Vagina (tissue), 2 donors: ENCODE data around the gene GOLPH3L. TPM values are rescaled to one million over a fixed set of nuclear protein-coding genes. Genes with fewer than 3 reads are reported as not detected.
"Not testable (repeated sequence)": the region's sequence is repeated elsewhere in the genome, so short reads cannot be mapped to it uniquely, and the experiment has no call there.

Experiments
- DNase-seq, 2 donors: peaks; one replicate each; pipeline ENCODE4 v3.0.0-alpha.2; 2017; ENCODE audit errors: extremely low spot score in 2 of 2
- H3K27ac ChIP-seq: fragments of 200-600 bp; sonication (generic); one replicate; pipeline ENCODE4 v1.5.1; 2019
- H3K27me3 ChIP-seq: fragments of 200-600 bp; sonication (generic); one replicate; pipeline ENCODE4 v1.5.1; 2019
- H3K36me3 ChIP-seq, 2 donors: fragments of 200-600 bp; sonication (generic); one replicate each; pipeline ENCODE4 v1.5.1; 2017 to 2019
- H3K4me1 ChIP-seq: fragments of 200-600 bp; sonication (generic); one replicate; pipeline ENCODE4 v1.5.1; 2019
- H3K4me3 ChIP-seq, 2 donors: fragments of 200-600 bp; sonication (generic); 1 replicate in 1 of 2; 2 replicates in 1 of 2; pipeline ENCODE4 v1.5.1; 2016 to 2019
- H3K9me3 ChIP-seq: fragments of 200-600 bp; sonication (generic); one replicate; pipeline ENCODE4 v1.5.1; 2019
- POLR2A ChIP-seq, 2 donors: fragments of 450-650 bp; IDR thresholded peaks; one replicate each; pipeline ENCODE4 v1.6.1; 2017; ENCODE audit warnings: antibody characterized with exemption in 2 of 2, mild to moderate bottlenecking in 2 of 2, moderate library complexity in 2 of 2
- POLR2AphosphoS5 ChIP-seq, 2 donors: sonication (generic); formaldehyde crosslinking; IDR thresholded peaks; one replicate each; pipeline ENCODE4 v1.9.0; 2017; ENCODE audit warnings: antibody characterized with exemption in 2 of 2, mild to moderate bottlenecking in 2 of 2, low read depth in 1 of 2; ENCODE audit not compliant: insufficient read depth in 1 of 2
- intact Hi-C: fragments of 100-400 bp; cut with DNase I; formaldehyde crosslinking; loops from one replicate; pipeline ENCODE4 v1.15.1; 2023
- total RNA-seq: library from RNA; depleted of rRNA; stranded (reverse); fragments of >200 nt; gene quantifications from one replicate; pipeline ENCODE4 v1.2.3, GENCODE V29; 2016
- TF ChIP-seq, protein P1 (sequence below), 3 experiments: fragments of 450-650 bp in 2 of 3; fragments of 200-600 bp in 1 of 3; sonication (generic) in 1 of 3; IDR thresholded peaks; one replicate each; pipeline ENCODE4 v1.5.1; 2017 to 2019; ENCODE audit warnings: antibody characterized with exemption in 3 of 3, mild to moderate bottlenecking in 2 of 3, moderate library complexity in 2 of 3

Gene GOLPH3L
- total RNA-seq, 1 donor from 2014 or later: 21.9 TPM

GRCh38 chr1:150663321-150663720, 33.6 kb downstream of the GOLPH3L start:
- no peak for DNase-seq
- no peaks in the 10 kb centered on the region for H3K9me3 ChIP-seq
- H3K27ac ChIP-seq: no peak overlapping the region
- H3K27me3 ChIP-seq: no peaks in the 10 kb centered on the region
- H3K4me1 ChIP-seq: peaks cover 5% of the 10 kb centered on the region
- TF ChIP-seq POLR2A (IDR thresholded peaks at IDR 0.05) (no peak), POLR2AphosphoS5 (IDR thresholded peaks at IDR 0.05; ENCODE audit: insufficient read depth in 1 of 2, low read depth in 1 of 2) (no peak)
- TF ChIP-seq, protein P1, sequence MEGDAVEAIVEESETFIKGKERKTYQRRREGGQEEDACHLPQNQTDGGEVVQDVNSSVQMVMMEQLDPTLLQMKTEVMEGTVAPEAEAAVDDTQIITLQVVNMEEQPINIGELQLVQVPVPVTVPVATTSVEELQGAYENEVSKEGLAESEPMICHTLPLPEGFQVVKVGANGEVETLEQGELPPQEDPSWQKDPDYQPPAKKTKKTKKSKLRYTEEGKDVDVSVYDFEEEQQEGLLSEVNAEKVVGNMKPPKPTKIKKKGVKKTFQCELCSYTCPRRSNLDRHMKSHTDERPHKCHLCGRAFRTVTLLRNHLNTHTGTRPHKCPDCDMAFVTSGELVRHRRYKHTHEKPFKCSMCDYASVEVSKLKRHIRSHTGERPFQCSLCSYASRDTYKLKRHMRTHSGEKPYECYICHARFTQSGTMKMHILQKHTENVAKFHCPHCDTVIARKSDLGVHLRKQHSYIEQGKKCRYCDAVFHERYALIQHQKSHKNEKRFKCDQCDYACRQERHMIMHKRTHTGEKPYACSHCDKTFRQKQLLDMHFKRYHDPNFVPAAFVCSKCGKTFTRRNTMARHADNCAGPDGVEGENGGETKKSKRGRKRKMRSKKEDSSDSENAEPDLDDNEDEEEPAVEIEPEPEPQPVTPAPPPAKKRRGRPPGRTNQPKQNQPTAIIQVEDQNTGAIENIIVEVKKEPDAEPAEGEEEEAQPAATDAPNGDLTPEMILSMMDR (IDR thresholded peaks at IDR 0.05): no peak
- H3K36me3 ChIP-seq: peaks cover 0 to 19% of the 10 kb centered on the region in 2 donors
- no peak overlapping the region for H3K4me3 ChIP-seq
- intact Hi-C loops: no loop called here

- Histone ChIP-seq H3K36me3 (peaks cover 0 to 19% of the 10 kb centered on the region in 2 donors), H3K4me1 (peaks cover 1% of the 10 kb centered on the region), H3K4me3 (no peak overlapping the region), H3K27me3 (no peaks in the 10 kb centered on the region), H3K27ac (no peak overlapping the region), H3K9me3 (no peaks in the 10 kb centered on the region)
- intact Hi-C loops: no loop called here
- TF ChIP-seq, protein P1 (IDR thresholded peaks at IDR 0.05): no peak
- TF ChIP-seq POLR2AphosphoS5 (IDR thresholded peaks at IDR 0.05; ENCODE audit: insufficient read depth in 1 of 2, low read depth in 1 of 2) (no peak), POLR2A (IDR thresholded peaks at IDR 0.05) (no peak)
- DNase-seq: no peak
These were observed 34.1 kb downstream of the GOLPH3L start for GRCh38 chr1:150662811-150663210.

DNA sequence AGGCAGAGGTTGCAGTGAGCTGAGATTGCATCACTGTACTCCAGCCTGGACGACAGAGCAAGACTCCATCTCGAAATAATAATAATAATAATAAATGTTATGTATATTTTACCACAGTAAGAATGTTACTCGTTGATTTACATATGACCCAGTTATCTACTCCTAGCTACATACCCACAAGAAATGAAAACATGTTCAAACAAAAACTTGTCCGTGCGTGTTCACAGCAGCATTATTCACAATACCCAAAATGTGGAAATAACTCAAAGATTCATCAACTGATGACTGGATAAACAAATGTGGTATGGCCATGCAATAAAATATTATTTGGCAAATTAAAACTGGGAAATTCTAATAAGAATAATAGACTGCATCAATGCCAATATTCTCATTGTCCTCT, 35.8 kb downstream of the GOLPH3L start:
- Histone ChIP-seq H3K4me3 (no peak overlapping the region), H3K9me3 (no peaks in the 10 kb centered on the region), H3K4me1 (no peaks in the 10 kb centered on the region), H3K27ac (no peak overlapping the region), H3K27me3 (no peaks in the 10 kb centered on the region), H3K36me3 (peaks cover 0 to 19% of the 10 kb centered on the region in 2 donors)
- TF ChIP-seq, protein P1 (IDR thresholded peaks at IDR 0.05): no peak
- no peak for TF ChIP-seq POLR2A (IDR thresholded peaks at IDR 0.05)
- no peak for TF ChIP-seq POLR2AphosphoS5 (IDR thresholded peaks at IDR 0.05; ENCODE audit: insufficient read depth in 1 of 2, low read depth in 1 of 2)
- intact Hi-C loops: no loop called here
- no peak for DNase-seq

GRCh38 chr1:150660584-150660983, 36.4 kb downstream of the GOLPH3L start:
- Histone ChIP-seq H3K27me3 (no peaks in the 10 kb centered on the region), H3K27ac (no peak overlapping the region), H3K9me3 (no peaks in the 10 kb centered on the region), H3K4me3 (no peak overlapping the region), H3K36me3 (peaks cover 0 to 19% of the 10 kb centered on the region in 2 donors), H3K4me1 (no peaks in the 10 kb centered on the region)
- TF ChIP-seq POLR2AphosphoS5 (IDR thresholded peaks at IDR 0.05; ENCODE audit: insufficient read depth in 1 of 2, low read depth in 1 of 2) (no peak), POLR2A (IDR thresholded peaks at IDR 0.05) (no peak)
- TF ChIP-seq, protein P1 (IDR thresholded peaks at IDR 0.05): no peak
- intact Hi-C loops: no loop called here
- DNase-seq: no peak

DNA sequence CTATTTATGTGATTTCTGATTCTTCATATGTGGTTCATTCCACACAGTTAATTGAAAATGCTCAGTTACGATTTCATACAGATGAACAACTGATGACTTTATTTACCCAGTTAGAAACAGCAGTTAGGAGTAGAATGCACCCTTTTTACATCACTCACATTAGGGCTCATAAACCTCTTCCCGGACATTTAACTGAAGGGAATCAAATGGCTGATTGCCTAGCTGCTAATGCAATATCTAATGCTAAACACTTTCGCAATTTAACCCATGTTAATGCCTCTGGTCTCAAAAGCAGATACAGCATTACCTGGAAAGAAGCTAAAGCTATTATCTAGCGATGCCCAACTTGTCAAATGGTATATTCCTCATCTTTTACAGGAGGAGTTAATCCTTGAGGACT, 39.9 kb downstream of the GOLPH3L start:
- intact Hi-C loops, H3K27ac ChIP-seq, H3K9me3 ChIP-seq, DNase-seq, H3K27me3 ChIP-seq, H3K4me3 ChIP-seq, H3K4me1 ChIP-seq: not testable (repeated sequence)
- H3K36me3 ChIP-seq: peaks cover 0 to 19% of the 10 kb centered on the region in 2 donors

DNA sequence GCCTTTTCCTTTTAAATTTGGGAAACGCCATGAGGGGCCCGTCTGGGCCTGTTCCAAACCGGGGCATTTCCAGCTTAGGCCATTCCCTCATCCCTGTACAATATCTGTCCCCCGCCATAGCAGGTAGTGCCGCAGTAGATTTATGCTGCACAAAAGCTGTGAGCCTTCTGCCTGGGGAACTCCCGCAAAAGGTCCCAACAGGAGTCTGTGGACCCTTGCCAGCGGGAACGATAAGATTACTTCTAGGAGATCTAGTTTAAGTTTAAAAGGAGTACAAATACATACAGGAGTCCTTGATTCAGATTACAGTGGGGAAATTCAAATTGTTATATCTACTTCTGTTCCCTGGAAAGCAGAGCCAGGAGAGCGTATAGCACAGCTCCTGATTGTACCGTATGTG, 42.3 kb downstream of the GOLPH3L start:
- H3K4me3 ChIP-seq, H3K27me3 ChIP-seq, H3K27ac ChIP-seq, H3K9me3 ChIP-seq, H3K4me1 ChIP-seq, H3K36me3 ChIP-seq, intact Hi-C loops, DNase-seq: not testable (repeated sequence)
